ENCODE data around the gene CDH8. TPM values are rescaled to one million over a fixed set of nuclear protein-coding genes. Genes with fewer than 3 reads are reported as not detected.
"Not testable (repeated sequence)": the region's sequence is repeated elsewhere in the genome, so short reads cannot be mapped to it uniquely, and the experiment has no call there.

CDH8 gene
- total and polyA plus RNA-seq, 5 donors = under 0.01 TPM; not detected in 4

DNA sequence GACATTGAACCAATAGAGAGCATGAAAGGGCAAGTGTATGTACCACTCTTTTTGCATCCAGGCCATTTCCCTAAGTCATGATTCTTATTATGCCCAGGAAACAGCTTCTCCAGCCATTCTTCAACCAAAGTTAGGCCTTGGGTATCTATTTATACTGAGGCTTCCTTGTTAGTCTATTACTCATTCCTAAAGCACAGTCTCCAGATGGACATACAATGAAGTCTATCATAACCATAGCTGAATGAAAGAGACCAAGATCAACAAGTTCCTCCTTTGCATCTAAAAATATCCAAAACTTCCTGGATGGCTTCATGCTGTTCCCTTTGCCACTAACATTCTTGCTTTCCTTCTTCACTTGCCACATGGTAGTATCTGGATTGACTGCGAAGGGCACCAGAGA is 265.9 kb downstream of the CDH8 start:
- H3K27ac ChIP-seq (ENCODE audit: low read length) = no peak overlapping the region
- no peaks in the 10 kb centered on the region for H3K9me3 ChIP-seq (ENCODE audit: control insufficient read depth, low read length)
- no peaks in the 10 kb centered on the region for H3K27me3 ChIP-seq (ENCODE audit: control insufficient read depth, insufficient read depth)
- intact Hi-C loops (cut with DNase I) = no loop called here
- no peak for DNase-seq
- no peak for ATAC-seq
- H3K4me1 ChIP-seq (ENCODE audit: control insufficient read depth, insufficient read depth, low read length) = no peaks in the 10 kb centered on the region
- 76% methylated on average over 1 of the region's 1 CpG for WGBS
- H3K4me3 ChIP-seq (ENCODE audit: low read length) = no peak overlapping the region

GRCh38 chr16:61763991-61764390 is 272.2 kb downstream of the CDH8 start:
- H3K27me3 ChIP-seq (ENCODE audit: control insufficient read depth, insufficient read depth) = no peaks in the 10 kb centered on the region
- no peaks in the 10 kb centered on the region for H3K4me1 ChIP-seq (ENCODE audit: control insufficient read depth, insufficient read depth, low read length)
- no peak for ATAC-seq
- H3K4me3 ChIP-seq (ENCODE audit: low read length) = no peak overlapping the region
- H3K9me3 ChIP-seq (ENCODE audit: control insufficient read depth, low read length) = no peaks in the 10 kb centered on the region
- WGBS = 69% methylated on average over 2 of the region's 2 CpGs
- intact Hi-C loops (cut with DNase I) = no loop called here
- H3K27ac ChIP-seq (ENCODE audit: low read length) = no peak overlapping the region
- no peak for DNase-seq

GRCh38 chr16:61763013-61763412 is 273.2 kb downstream of the CDH8 start:
- no peak for ATAC-seq

GRCh38 chr16:61730997-61731396 is 305.2 kb downstream of the CDH8 start:
- Histone ChIP-seq H3K4me3 (ENCODE audit: low read length) (no peak overlapping the region), H3K27ac (ENCODE audit: low read length) (no peak overlapping the region), H3K4me1 (ENCODE audit: control insufficient read depth, insufficient read depth, low read length) (no peaks in the 10 kb centered on the region), H3K27me3 (ENCODE audit: control insufficient read depth, insufficient read depth) (no peaks in the 10 kb centered on the region), H3K9me3 (ENCODE audit: control insufficient read depth, low read length) (no peaks in the 10 kb centered on the region)
- WGBS = 70% methylated on average over 1 of the region's 1 CpG
- intact Hi-C loops (cut with DNase I) = no loop called here
- ATAC-seq (no peak), DNase-seq (no peak)

More at GRCh38 chr16:61763013-61763412, 273.2 kb downstream of the CDH8 start:
- Histone ChIP-seq H3K4me3 (ENCODE audit: low read length) (no peak overlapping the region), H3K4me1 (ENCODE audit: control insufficient read depth, insufficient read depth, low read length) (no peaks in the 10 kb centered on the region), H3K27ac (ENCODE audit: low read length) (no peak overlapping the region), H3K9me3 (ENCODE audit: control insufficient read depth, low read length) (no peaks in the 10 kb centered on the region), H3K27me3 (ENCODE audit: control insufficient read depth, insufficient read depth) (no peaks in the 10 kb centered on the region)
- intact Hi-C loops (cut with DNase I) = no loop called here
- WGBS = 76% methylated on average over 3 of the region's 3 CpGs
- DNase-seq = no peak

DNA sequence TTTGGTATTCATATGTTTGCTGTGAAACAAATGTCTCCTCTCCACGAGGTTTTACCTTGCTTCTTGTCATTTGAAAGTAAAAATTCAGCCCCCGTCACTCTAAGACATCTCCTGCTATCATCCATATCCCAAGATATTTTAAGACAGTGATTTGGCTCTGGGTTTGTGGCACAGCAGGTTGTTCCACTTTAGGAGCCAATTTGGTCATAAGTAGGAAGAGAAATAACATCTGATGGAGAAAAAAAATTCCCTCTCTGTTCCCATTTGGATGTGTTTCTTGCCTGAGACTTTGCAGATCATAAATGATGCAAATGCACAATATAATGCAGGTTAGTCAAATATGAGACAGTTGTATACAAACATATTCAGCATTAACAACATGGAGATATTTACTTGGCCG is 309.5 kb downstream of the CDH8 start:
- no peaks in the 10 kb centered on the region for H3K4me1 ChIP-seq (ENCODE audit: control insufficient read depth, insufficient read depth, low read length)
- 68% methylated on average over 3 of the region's 3 CpGs for WGBS
- no peaks in the 10 kb centered on the region for H3K27me3 ChIP-seq (ENCODE audit: control insufficient read depth, insufficient read depth)
- ATAC-seq (no peak), DNase-seq (no peak)
- no peak overlapping the region for H3K27ac ChIP-seq (ENCODE audit: low read length)
- intact Hi-C loops (cut with DNase I) = no loop called here
- no peak overlapping the region for H3K4me3 ChIP-seq (ENCODE audit: low read length)
- H3K9me3 ChIP-seq (ENCODE audit: control insufficient read depth, low read length) = no peaks in the 10 kb centered on the region

DNA sequence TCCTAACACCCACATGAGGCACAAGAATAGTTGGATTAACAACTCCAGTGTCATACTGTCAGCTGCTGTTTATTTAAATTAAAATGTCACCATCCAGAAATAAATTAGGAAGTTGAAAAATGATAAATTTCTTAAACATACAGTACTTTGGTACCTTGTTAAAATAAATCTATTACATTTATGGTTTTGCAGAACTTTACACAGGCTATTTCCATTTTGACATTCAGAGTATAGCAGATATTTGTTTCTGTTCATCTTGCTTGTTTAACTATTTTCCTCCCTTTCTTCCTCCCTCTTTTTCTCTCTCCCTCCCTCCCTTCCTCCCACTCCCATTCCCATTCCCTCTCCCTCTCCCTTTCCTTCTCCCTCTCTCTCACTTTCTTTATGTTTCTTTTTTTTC is 310.1 kb downstream of the CDH8 start:
- H3K27me3 ChIP-seq (ENCODE audit: control insufficient read depth, insufficient read depth) = no peaks in the 10 kb centered on the region
- no peaks in the 10 kb centered on the region for H3K4me1 ChIP-seq (ENCODE audit: control insufficient read depth, insufficient read depth, low read length)
- H3K4me3 ChIP-seq (ENCODE audit: low read length) = no peak overlapping the region
- no peak for DNase-seq
- H3K9me3 ChIP-seq (ENCODE audit: control insufficient read depth, low read length) = no peaks in the 10 kb centered on the region
- H3K27ac ChIP-seq (ENCODE audit: low read length) = no peak overlapping the region
- intact Hi-C loops (cut with DNase I) = no loop called here
- ATAC-seq = no peak

DNA sequence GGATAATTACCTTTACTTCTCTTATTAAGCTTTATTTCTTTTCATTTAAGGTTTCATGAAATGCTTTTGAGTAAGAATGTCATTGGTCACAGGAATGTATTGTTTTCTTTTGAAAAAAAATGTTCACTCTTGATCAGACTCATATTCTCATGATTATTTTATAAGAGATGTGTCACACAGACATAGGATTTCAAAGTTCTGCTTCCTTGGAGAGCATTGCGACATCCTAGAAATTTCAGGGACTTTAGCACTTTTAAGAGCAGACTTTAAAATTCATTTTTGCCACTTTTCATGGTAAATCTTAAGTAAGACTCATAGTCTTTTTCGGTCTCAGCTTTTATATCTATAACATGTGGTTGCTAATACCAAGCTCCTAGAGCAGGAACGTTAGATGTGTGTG is 314.7 kb downstream of the CDH8 start:
- Histone ChIP-seq H3K4me3 (ENCODE audit: low read length) (no peak overlapping the region), H3K27ac (ENCODE audit: low read length) (no peak overlapping the region), H3K27me3 (ENCODE audit: control insufficient read depth, insufficient read depth) (no peaks in the 10 kb centered on the region), H3K4me1 (ENCODE audit: control insufficient read depth, insufficient read depth, low read length) (no peaks in the 10 kb centered on the region), H3K9me3 (ENCODE audit: control insufficient read depth, low read length) (no peaks in the 10 kb centered on the region)
- intact Hi-C loops (cut with DNase I) = no loop called here
- ATAC-seq = no peak
- WGBS = 77% methylated on average over 3 of the region's 3 CpGs
- DNase-seq = no peak

DNA sequence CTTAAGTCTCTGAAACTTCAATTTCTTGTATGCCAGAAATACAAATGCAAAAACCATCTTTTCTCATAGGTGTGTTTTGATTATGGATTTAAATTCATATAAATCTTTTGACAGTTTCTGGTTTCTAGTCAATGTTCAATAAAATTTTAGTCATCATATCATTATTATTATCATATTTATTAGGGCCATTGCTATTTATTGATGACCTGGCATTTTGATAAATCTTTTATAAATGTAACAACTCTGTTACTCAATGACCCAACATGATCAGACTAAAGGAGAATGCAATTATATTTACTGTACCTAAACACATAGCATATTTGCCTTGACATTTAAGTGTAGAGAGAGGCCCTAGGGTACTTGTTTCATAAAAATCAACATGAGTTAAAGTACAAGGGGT is 320.8 kb downstream of the CDH8 start:
- H3K27ac ChIP-seq (ENCODE audit: low read length) = no peak overlapping the region
- intact Hi-C loops (cut with DNase I) = no loop called here
- H3K4me3 ChIP-seq (ENCODE audit: low read length) = no peak overlapping the region
- H3K4me1 ChIP-seq (ENCODE audit: control insufficient read depth, insufficient read depth, low read length) = no peaks in the 10 kb centered on the region
- no peaks in the 10 kb centered on the region for H3K9me3 ChIP-seq (ENCODE audit: control insufficient read depth, low read length)
- ATAC-seq (no peak), DNase-seq (no peak)
- no peaks in the 10 kb centered on the region for H3K27me3 ChIP-seq (ENCODE audit: control insufficient read depth, insufficient read depth)

- H3K27ac ChIP-seq (ENCODE audit: low read length) = no peak overlapping the region
- ATAC-seq = no peak
- DNase-seq = no peak
- no peaks in the 10 kb centered on the region for H3K4me1 ChIP-seq (ENCODE audit: control insufficient read depth, insufficient read depth, low read length)
- no peaks in the 10 kb centered on the region for H3K9me3 ChIP-seq (ENCODE audit: control insufficient read depth, low read length)
- whole genome bisulfite sequencing = 76% methylated on average over 5 of the region's 5 CpGs
- no peak overlapping the region for H3K4me3 ChIP-seq (ENCODE audit: low read length)
- H3K27me3 ChIP-seq (ENCODE audit: control insufficient read depth, insufficient read depth) = no peaks in the 10 kb centered on the region
- intact Hi-C loops (cut with DNase I) = no loop called here
Observed at GRCh38 chr16:61713787-61714186, 322.5 kb downstream of the CDH8 start.

DNA sequence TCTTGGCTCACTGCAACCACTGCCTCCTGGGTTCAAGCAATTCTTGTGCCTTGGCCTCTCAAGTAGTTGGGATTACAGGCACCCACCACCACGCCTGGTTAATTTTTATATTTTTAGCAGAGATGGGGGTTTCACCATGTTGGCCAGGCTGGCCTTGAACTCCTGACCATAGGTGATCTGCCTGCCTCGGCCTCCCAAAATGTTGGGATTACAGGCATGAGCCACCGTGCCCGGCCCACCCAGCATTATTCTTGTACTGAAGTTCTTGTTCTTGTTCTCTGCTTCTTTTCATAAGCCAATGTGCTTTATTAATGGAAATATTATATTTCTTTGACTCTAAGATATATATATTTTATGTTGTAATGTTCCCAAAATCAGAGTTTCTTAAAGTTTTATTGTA is 336.6 kb downstream of the CDH8 start:
- H3K27me3 ChIP-seq (ENCODE audit: control insufficient read depth, insufficient read depth); intact Hi-C loops (cut with DNase I); ATAC-seq; H3K9me3 ChIP-seq (ENCODE audit: control insufficient read depth, low read length); H3K4me1 ChIP-seq (ENCODE audit: control insufficient read depth, insufficient read depth, low read length); H3K4me3 ChIP-seq (ENCODE audit: low read length); DNase-seq; H3K27ac ChIP-seq (ENCODE audit: low read length): not testable (repeated sequence)
- 89% methylated on average over 4 of the region's 4 CpGs for WGBS

DNA sequence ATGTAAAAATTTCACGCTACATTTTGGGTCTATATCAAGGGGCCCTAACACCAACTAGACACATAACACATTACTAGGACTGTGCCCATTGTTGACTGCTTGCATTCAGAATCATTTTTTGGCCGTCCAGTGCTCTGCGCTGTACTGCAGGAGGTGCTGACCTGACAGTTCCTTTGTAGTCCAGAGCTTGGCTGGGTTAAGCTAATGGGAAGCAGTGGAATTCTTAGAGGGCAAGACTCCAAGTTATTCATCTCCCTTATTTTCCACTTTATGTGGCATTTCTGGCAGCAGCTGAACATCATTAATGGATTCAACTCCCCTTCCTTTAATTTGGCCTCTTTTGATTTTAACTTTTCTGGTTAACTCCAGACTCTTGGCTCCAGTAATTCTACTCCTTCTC is 351.7 kb downstream of the CDH8 start:
- Histone ChIP-seq H3K4me1 (ENCODE audit: control insufficient read depth, insufficient read depth, low read length) (no peaks in the 10 kb centered on the region), H3K4me3 (ENCODE audit: low read length) (no peak overlapping the region), H3K27me3 (ENCODE audit: control insufficient read depth, insufficient read depth) (no peaks in the 10 kb centered on the region), H3K27ac (ENCODE audit: low read length) (no peak overlapping the region), H3K9me3 (ENCODE audit: control insufficient read depth, low read length) (no peaks in the 10 kb centered on the region)
- WGBS = 58% methylated on average over 3 of the region's 3 CpGs
- ATAC-seq (no peak), DNase-seq (no peak)
- intact Hi-C loops (cut with DNase I) = no loop called here

DNA sequence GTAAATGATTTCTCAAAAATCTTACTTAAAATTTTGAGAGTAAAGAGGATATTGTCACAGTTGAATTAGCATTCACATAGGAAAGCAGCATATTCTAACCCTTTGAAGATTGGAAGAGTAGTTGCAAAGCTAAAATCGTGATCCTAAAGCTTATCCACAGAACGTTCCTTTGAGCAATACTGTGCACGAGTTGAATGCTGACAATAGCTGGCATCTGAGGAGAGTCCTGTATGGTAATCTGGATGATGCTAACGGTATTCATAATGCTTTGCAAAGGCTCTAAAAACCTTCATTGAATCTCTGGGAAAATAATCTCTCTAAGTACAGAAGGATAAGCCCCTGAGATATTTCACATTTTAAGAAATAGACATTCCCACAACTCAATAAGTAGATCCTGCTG is 354.6 kb downstream of the CDH8 start:
- Histone ChIP-seq H3K9me3 (ENCODE audit: control insufficient read depth, low read length) (no peaks in the 10 kb centered on the region), H3K4me1 (ENCODE audit: control insufficient read depth, insufficient read depth, low read length) (no peaks in the 10 kb centered on the region), H3K4me3 (ENCODE audit: low read length) (no peak overlapping the region), H3K27me3 (ENCODE audit: control insufficient read depth, insufficient read depth) (no peaks in the 10 kb centered on the region), H3K27ac (ENCODE audit: low read length) (no peak overlapping the region)
- 50% methylated on average over 4 of the region's 4 CpGs for WGBS
- intact Hi-C loops (cut with DNase I) = no loop called here
- DNase-seq = no peak
- no peak for ATAC-seq
